GM23248 (cell line): ENCODE results near the gene ATP6AP1. TPM values are rescaled to one million over a fixed set of nuclear protein-coding genes. Genes with fewer than 3 reads are reported as not detected.

Source experiments
- DNase-seq: peaks from one replicate; pipeline ENCODE4 v3.0.0-alpha.2; 2015
- H2AFZ ChIP-seq: fragments of 200-600 bp; sonication (generic); 2 replicates; pipeline ENCODE4 v1.6.1; 2016; ENCODE audit warnings: antibody characterized with exemption
- H3F3A ChIP-seq: fragments of 200-600 bp; sonication (generic); 2 replicates; pipeline ENCODE4 v1.6.1; 2016; ENCODE audit warnings: mild to moderate bottlenecking, antibody characterized with exemption, mixed run types; ENCODE audit not compliant: insufficient read depth
- H3K27ac ChIP-seq: fragments of 200-600 bp; sonication (generic); 2 replicates; pipeline ENCODE4 v1.5.1; 2016; ENCODE audit warnings: mild to moderate bottlenecking
- H3K27me3 ChIP-seq: fragments of 200-600 bp; sonication (generic); replicated peaks from 2 replicates; pipeline ENCODE4 v1.6.1; 2016; ENCODE audit warnings: mild to moderate bottlenecking; ENCODE audit not compliant: insufficient read depth
- H3K36me3 ChIP-seq: fragments of 200-600 bp; sonication (generic); 2 replicates; pipeline ENCODE4 v1.6.1; 2016; ENCODE audit warnings: low read depth, mild to moderate bottlenecking
- H3K4me1 ChIP-seq: fragments of 200-600 bp; sonication (generic); 2 replicates; pipeline ENCODE4 v1.6.1; 2016; ENCODE audit warnings: mild to moderate bottlenecking; ENCODE audit not compliant: insufficient read depth
- H3K4me2 ChIP-seq: fragments of 200-600 bp; sonication (generic); one replicate; pipeline ENCODE4 v1.6.1; 2016; ENCODE audit warnings: mild to moderate bottlenecking; ENCODE audit not compliant: unreplicated experiment
- H3K4me3 ChIP-seq: fragments of 200-600 bp; sonication (generic); 2 replicates; pipeline ENCODE4 v1.5.1; 2016; ENCODE audit warnings: mild to moderate bottlenecking
- H3K79me2 ChIP-seq: fragments of 200-600 bp; sonication (generic); 2 replicates; pipeline ENCODE4 v1.6.1; 2016; ENCODE audit warnings: mild to moderate bottlenecking; ENCODE audit not compliant: insufficient read depth
- H3K9ac ChIP-seq: fragments of 200-600 bp; sonication (generic); 2 replicates; pipeline ENCODE4 v1.6.1; 2016; ENCODE audit warnings: mild to moderate bottlenecking
- H3K9me2 ChIP-seq: fragments of 200-600 bp; sonication (generic); 2 replicates; pipeline ENCODE4 v1.6.1; 2016; ENCODE audit warnings: mixed run types, mild to moderate bottlenecking, moderate library complexity; ENCODE audit not compliant: insufficient read depth
- H3K9me3 ChIP-seq: fragments of 200-600 bp; sonication (generic); one replicate; pipeline ENCODE4 v1.6.1; 2017; ENCODE audit warnings: low read depth
- H4K20me1 ChIP-seq: fragments of 200-600 bp; sonication (generic); 2 replicates; pipeline ENCODE4 v1.6.0; 2016; ENCODE audit not compliant: insufficient read depth
- EZH2 ChIP-seq: fragments of 200-600 bp; sonication (generic); IDR thresholded peaks from 2 replicates; pipeline ENCODE4 v1.6.1; 2018; ENCODE audit warnings: antibody characterized with exemption, mild to moderate bottlenecking; ENCODE audit not compliant: insufficient read depth, poor library complexity, severe bottlenecking
- EZH2phosphoT487 ChIP-seq: fragments of 200-600 bp; sonication (generic); IDR thresholded peaks from 2 replicates; pipeline ENCODE4 v1.6.1; 2018; ENCODE audit warnings: antibody characterized with exemption, moderate library complexity, mild to moderate bottlenecking, low read depth; ENCODE audit not compliant: insufficient read depth
- WGBS, 2 experiments: methylation state at CpG; one replicate each; pipeline ENCODE4 v1.1.6; 2015 to 2017; ENCODE audit warnings: low lambda C conversion rate in 2 of 2, low coverage in 1 of 2; ENCODE audit errors: missing lambda C conversion rate in 2 of 2; 5-methylcytosine and 5-hydroxymethylcytosine counted together
- in situ Hi-C: fragments of 300-500 bp; cut with MboI; formaldehyde crosslinking; loops from 2 replicates; pipeline ENCODE4 v1.15.0; 2020
- polyA plus RNA-seq: library from polyadenylated mRNA; unstranded; fragments of >200 nt; fragmentation: Nextera tagmentation; extraction: Ambion mirVana; gene quantifications from 2 replicates; pipeline ENCODE4 v1.2.1, GENCODE V29; 2016
- total RNA-seq: library from RNA; depleted of rRNA; stranded (reverse); fragments of >200 nt; shearing (Covaris generic); gene quantifications from 2 replicates; pipeline ENCODE4 v1.2.3, GENCODE V29; 2014

Gene ATP6AP1
- total and polyA plus RNA-seq, 2 experiments from 2014 or later: 73.2 to 156 TPM

DNA sequence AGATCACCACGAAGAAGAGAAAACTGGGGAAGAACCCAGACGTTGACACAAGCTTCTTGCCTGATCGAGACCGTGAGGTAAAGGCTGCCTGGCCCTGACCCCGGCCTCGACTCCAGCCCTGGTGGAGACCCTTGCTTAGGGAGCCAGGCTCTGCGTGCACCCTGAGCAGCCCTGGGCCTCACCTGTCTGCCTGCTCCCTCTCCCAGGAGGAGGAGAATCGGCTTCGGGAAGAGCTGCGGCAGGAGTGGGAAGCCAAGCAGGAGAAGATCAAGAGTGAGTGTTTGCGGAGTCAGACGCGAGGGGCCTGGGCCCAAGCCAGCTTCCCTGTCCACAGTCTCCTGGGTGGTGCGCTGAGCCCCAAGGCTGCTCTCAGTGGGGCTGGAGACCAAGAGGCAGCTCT, 20.0 kb downstream of the ATP6AP1 start:
- in situ Hi-C loops: no loop called here
- Histone ChIP-seq H3K36me3 (no peaks in the 10 kb centered on the region), H3K4me1 (peaks cover 5% of the 10 kb centered on the region; the same call in 1 of the 2 replicates), H3K27me3 (no peaks in the 10 kb centered on the region), H3K27ac (no peak overlapping the region), H3K4me3 (no peak overlapping the region), H3K79me2 (peaks cover 39% of the 10 kb centered on the region), H3F3A (no peaks in the 10 kb centered on the region; the same call in 1 of the 2 replicates), H2AFZ (no peak overlapping the region), H4K20me1 (no peaks in the 10 kb centered on the region), H3K4me2 (no peak overlapping the region), H3K9ac (no peak overlapping the region), H3K9me3 (no peaks in the 10 kb centered on the region), H3K9me2 (no peaks in the 10 kb centered on the region)
- WGBS, 2 experiments: 93 to 94% methylated on average over 9 to 14 of the region's 14 CpGs
- TF ChIP-seq EZH2phosphoT487: no peak
- no peak for TF ChIP-seq EZH2
- DNase-seq: no peak

DNA sequence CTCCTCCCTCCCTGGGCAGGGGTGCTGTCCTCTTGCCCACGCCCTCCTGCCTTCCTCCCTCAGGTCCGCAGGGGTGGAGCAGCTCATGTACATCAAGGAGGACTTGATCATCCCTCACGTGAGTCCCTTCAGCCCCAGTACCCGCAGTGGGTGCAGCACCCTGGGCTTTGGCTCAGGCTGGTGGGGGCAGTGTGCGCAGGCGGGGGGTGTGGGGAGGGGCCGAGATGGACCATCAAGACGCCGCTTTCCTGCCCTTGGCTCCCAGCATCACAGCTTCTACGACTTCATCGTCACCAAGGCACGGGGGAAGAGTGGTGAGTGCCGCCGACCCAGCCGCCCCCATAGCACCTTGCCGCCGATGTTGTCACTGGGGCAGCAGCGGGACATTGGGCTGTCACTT, 21.1 kb downstream of the ATP6AP1 start:
- H3K36me3 ChIP-seq: no peaks in the 10 kb centered on the region
- H3K9ac ChIP-seq: no peak overlapping the region
- no peak overlapping the region for H3K27ac ChIP-seq
- WGBS, 2 experiments: 97 to 100% methylated on average over 5 to 18 of the region's 18 CpGs
- no peaks in the 10 kb centered on the region for H3K9me3 ChIP-seq
- no peaks in the 10 kb centered on the region for H3K27me3 ChIP-seq
- peaks cover 35% of the 10 kb centered on the region for H3K79me2 ChIP-seq
- DNase-seq: no peak
- no peaks in the 10 kb centered on the region for H3K9me2 ChIP-seq
- H3K4me3 ChIP-seq: no peak overlapping the region
- TF ChIP-seq EZH2: no peak
- TF ChIP-seq EZH2phosphoT487: no peak
- peaks cover 5% of the 10 kb centered on the region; the same call in 1 of the 2 replicates for H3K4me1 ChIP-seq
- in situ Hi-C loops: no loop called here
- H2AFZ ChIP-seq: no peak overlapping the region
- H3K4me2 ChIP-seq: no peak overlapping the region
- H3F3A ChIP-seq: no peaks in the 10 kb centered on the region
- H4K20me1 ChIP-seq: no peaks in the 10 kb centered on the region

DNA sequence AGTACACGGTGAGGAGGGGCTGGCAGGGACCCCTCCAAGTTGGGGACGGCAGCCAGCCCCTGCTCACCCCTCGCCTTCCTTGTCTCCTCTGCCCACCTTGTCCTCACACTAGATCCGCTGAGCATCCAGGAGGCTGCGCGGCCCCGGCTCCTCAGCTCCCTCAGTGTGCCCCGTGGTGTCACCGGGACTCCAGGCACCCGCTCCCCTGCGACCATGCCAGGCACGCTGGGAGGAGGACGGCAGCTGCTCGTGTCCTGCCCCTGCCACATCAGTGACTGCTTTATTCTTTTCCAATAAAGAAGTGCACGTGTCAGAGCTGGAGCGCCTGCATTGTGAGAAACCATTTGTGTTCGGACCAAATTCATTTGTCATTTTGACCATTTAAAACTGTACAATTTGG, 21.8 kb downstream of the ATP6AP1 start:
- Histone ChIP-seq H3K9ac (no peak overlapping the region), H3K27me3 (no peaks in the 10 kb centered on the region), H3K9me3 (no peaks in the 10 kb centered on the region), H3K79me2 (peaks cover 28% of the 10 kb centered on the region), H3K4me3 (no peak overlapping the region), H4K20me1 (no peaks in the 10 kb centered on the region), H2AFZ (no peak overlapping the region), H3K9me2 (no peaks in the 10 kb centered on the region), H3K4me1 (peaks cover 3% of the 10 kb centered on the region; the same call in 1 of the 2 replicates), H3K27ac (no peak overlapping the region), H3K4me2 (no peak overlapping the region), H3F3A (no peaks in the 10 kb centered on the region), H3K36me3 (no peaks in the 10 kb centered on the region)
- in situ Hi-C loops: no loop called here
- 86 to 97% methylated on average over 8 to 14 of the region's 17 CpGs for WGBS, 2 experiments
- TF ChIP-seq EZH2phosphoT487 (no peak), EZH2 (no peak)
- no peak for DNase-seq

DNA sequence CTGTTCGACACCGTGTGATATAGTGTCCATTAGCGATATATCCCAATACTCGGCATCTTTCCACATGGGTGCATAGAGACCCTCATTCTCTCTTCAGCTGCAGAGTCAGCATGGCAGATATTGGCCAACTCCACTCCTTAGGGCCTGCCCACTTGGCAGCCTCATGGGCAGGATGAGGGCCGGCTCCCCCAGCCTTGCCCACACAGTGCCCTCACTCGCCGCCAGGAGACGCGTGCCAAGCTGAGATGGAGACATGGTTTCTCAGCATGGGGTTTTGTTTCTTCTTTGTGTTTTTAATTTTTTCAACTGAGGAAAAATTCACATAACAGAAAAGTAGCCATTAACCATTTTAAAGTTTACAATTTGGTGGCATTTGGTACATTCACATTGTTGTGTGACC, 24.3 kb downstream of the ATP6AP1 start:
- Histone ChIP-seq H3K4me1 (no peaks in the 10 kb centered on the region), H3K36me3 (no peaks in the 10 kb centered on the region), H4K20me1 (no peaks in the 10 kb centered on the region), H3K79me2 (peaks cover 3% of the 10 kb centered on the region; the same call in 1 of the 2 replicates), H2AFZ (no peak overlapping the region), H3K9me2 (no peaks in the 10 kb centered on the region), H3K4me3 (no peak overlapping the region), H3K27ac (no peak overlapping the region), H3K27me3 (no peaks in the 10 kb centered on the region), H3F3A (no peaks in the 10 kb centered on the region), H3K9me3 (no peaks in the 10 kb centered on the region), H3K9ac (no peak overlapping the region), H3K4me2 (no peak overlapping the region)
- in situ Hi-C loops: no loop called here
- no peak for DNase-seq
- no peak for TF ChIP-seq EZH2phosphoT487
- no peak for TF ChIP-seq EZH2
- 89 to 94% methylated on average over 9 of the region's 9 CpGs for WGBS, 2 experiments
